WTC11 (cell line): Measurements from ENCODE around the gene MPHOSPH6.

Experiments used
- ATF1 ChIP-seq: sonication (generic); formaldehyde crosslinking; IDR thresholded peaks from 2 replicates; pipeline ENCODE4 v1.8.1; 2023; ENCODE audit warnings: mild to moderate bottlenecking, moderate library complexity, missing genetic modification reagents
- CTCF ChIP-seq: fragments of 200-600 bp; IDR thresholded peaks from 2 replicates; pipeline ENCODE4 v1.8.0; 2022; ENCODE audit warnings: antibody characterized with exemption
- E2F4 ChIP-seq: sonication (generic); formaldehyde crosslinking; IDR thresholded peaks from 2 replicates; pipeline ENCODE4 v1.8.1; 2022; ENCODE audit warnings: low read depth, mild to moderate bottlenecking, moderate library complexity, missing genetic modification reagents, borderline replicate concordance
- FOXP1 ChIP-seq: sonication (generic); formaldehyde crosslinking; IDR thresholded peaks from 2 replicates; pipeline ENCODE4 v1.8.0; 2022; ENCODE audit warnings: missing genetic modification reagents, mild to moderate bottlenecking, moderate library complexity, borderline replicate concordance
- GABPB1 ChIP-seq: sonication (generic); formaldehyde crosslinking; IDR thresholded peaks from 2 replicates; pipeline ENCODE4 v1.8.1; 2023; ENCODE audit warnings: mild to moderate bottlenecking, missing genetic modification reagents
- GRHL2 ChIP-seq: fragments of 250-450 bp; sonication (Bioruptor Pico); IDR thresholded peaks from 2 replicates; pipeline ENCODE4 v1.8.0; 2022; ENCODE audit warnings: mild to moderate bottlenecking, moderate library complexity; ENCODE audit not compliant: insufficient replicate concordance, severe bottlenecking
- HMGXB4 ChIP-seq: sonication (generic); formaldehyde crosslinking; IDR thresholded peaks from 2 replicates; pipeline ENCODE4 v1.8.1; 2023; ENCODE audit warnings: mild to moderate bottlenecking, moderate library complexity, missing genetic modification reagents
- IRF1 ChIP-seq: sonication (generic); formaldehyde crosslinking; IDR thresholded peaks from 2 replicates; pipeline ENCODE4 v1.8.0; 2023; ENCODE audit warnings: missing genetic modification reagents
- MYBL2 ChIP-seq: sonication (generic); formaldehyde crosslinking; IDR thresholded peaks from 2 replicates; pipeline ENCODE4 v1.8.1; 2023; ENCODE audit warnings: mild to moderate bottlenecking, moderate library complexity, missing genetic modification reagents
- NR1H2 ChIP-seq: sonication (generic); formaldehyde crosslinking; IDR thresholded peaks from 2 replicates; pipeline ENCODE4 v1.9.0; 2021; ENCODE audit warnings: mild to moderate bottlenecking, moderate library complexity, missing genetic modification reagents
- SP1 ChIP-seq: sonication (generic); formaldehyde crosslinking; conservative IDR thresholded peaks from 2 replicates; pipeline ENCODE4 v1.8.1; 2022; ENCODE audit warnings: missing genetic modification reagents

DNA sequence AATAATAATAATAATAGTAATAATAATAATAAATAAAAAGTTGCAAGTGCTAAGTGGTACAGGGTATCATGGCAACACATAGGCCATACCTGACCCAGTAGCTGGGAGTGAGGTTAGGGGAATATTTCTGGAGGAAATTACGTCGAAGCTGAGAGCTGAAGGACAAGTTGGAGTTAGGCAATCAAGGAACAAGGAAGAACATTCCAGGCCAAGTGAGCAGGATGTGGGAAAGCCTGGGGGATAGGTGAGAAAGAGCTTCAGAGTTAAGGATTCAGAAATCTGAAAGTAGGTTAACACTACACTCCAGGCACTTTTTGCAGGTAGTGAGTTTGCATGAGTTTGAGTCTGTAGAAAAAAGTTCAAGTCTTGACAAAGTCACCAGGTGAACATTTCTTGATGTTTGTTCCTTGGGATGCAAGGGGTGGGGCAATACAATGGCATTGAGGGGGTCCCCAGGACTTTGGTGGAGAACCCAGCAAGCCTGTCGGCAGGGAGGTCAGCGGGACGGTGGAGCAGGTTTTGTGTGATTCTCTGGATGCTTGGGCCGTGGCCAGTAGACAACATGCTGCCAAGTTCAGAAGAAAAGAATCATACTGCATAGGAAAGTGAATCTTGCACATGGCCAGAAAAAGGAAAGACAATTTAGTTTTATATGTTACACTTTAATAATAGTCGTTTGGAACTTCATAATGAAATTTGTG is 27.7 kb upstream of the MPHOSPH6 start:
- no peak for TF ChIP-seq E2F4 (CRISPR knock-in tag)
- TF ChIP-seq HMGXB4 (CRISPR knock-in tag) = no peak
- no peak for TF ChIP-seq CTCF
- TF ChIP-seq IRF1 (CRISPR knock-in tag) = no peak
- TF ChIP-seq ATF1 = no peak
- no peak for TF ChIP-seq GABPB1 (CRISPR knock-in tag)
- TF ChIP-seq SP1 = no peak
- no peak for TF ChIP-seq NR1H2 (CRISPR knock-in tag)
- TF ChIP-seq GRHL2 (CRISPR knock-in tag) = no peak
- no peak for TF ChIP-seq MYBL2 (CRISPR knock-in tag)
- TF ChIP-seq FOXP1 = no peak
